Activated naive CD8-positive, alpha-beta T cell treated with anti-CD3 and anti-CD28 coated beads, Interleukin-2, amount 10 ng/mL, durations not matched to agents 7 days and 5 days (primary cell): ENCODE data around the gene COMTD1. TPM values are rescaled to one million over a fixed set of nuclear protein-coding genes. Genes with fewer than 3 reads are reported as not detected.
"Not testable (repeated sequence)": the region's sequence is repeated elsewhere in the genome, so short reads cannot be mapped to it uniquely, and the experiment has no call there.

Experiments used
- ATAC-seq: fragments of 150-1000 bp; cut with Tn5 transposase; one replicate; pipeline ENCODE4 v1.10.0; 2021; ENCODE audit warnings: low read depth, moderate library complexity
- POLR2A ChIA-PET: fragments of 350-600 bp; sonication (Branson Sonifier 250); formaldehyde crosslinking; loops from one replicate; lab custom pipeline; 2021; ENCODE audit warnings: antibody characterized with exemption; lab: Charles Lee
- DNase-seq: peaks from one replicate; pipeline ENCODE4 v3.0.0; 2021
- H3K27ac Mint-ChIP-seq: one replicate; pipeline ENCODE4 v1.8.0; 2022; ENCODE audit warnings: mild to moderate bottlenecking, mixed read lengths
- H3K27me3 Mint-ChIP-seq: one replicate; pipeline ENCODE4 v1.8.0; 2022; ENCODE audit warnings: mild to moderate bottlenecking, moderate library complexity, mixed read lengths
- H3K36me3 Mint-ChIP-seq: one replicate; pipeline ENCODE4 v1.8.0; 2021; ENCODE audit warnings: mild to moderate bottlenecking, mixed read lengths
- H3K4me1 Mint-ChIP-seq: one replicate; pipeline ENCODE4 v1.8.0; 2021; ENCODE audit warnings: mixed read lengths
- H3K4me3 Mint-ChIP-seq: one replicate; pipeline ENCODE4 v1.8.0; 2022; ENCODE audit warnings: mild to moderate bottlenecking, moderate library complexity, mixed read lengths
- H3K9me3 Mint-ChIP-seq: one replicate; pipeline ENCODE4 v1.8.0; 2021; ENCODE audit warnings: mixed read lengths
- total RNA-seq, 2 experiments: library from RNA; stranded (reverse); gene quantifications; one replicate each; pipeline ENCODE4 v1.2.3, GENCODE V29; 2021

The COMTD1 gene
- total RNA-seq, 2 experiments from 2014 or later, result 40.8 to 42.3 TPM

GRCh38 chr10:75228278-75228677, 7.5 kb downstream of the COMTD1 start:
- POLR2A ChIA-PET, result interaction anchor here (1.3 kb wide), 1 partner anchor 17 kb away, joined by 7 read pairs; the partner anchor contains the start of gene VDAC2
- no peaks in the 10 kb centered on the region for H3K27me3 Mint-ChIP-seq
- no peak for ATAC-seq
- peaks cover 44% of the 10 kb centered on the region for H3K4me1 Mint-ChIP-seq
- no peak for DNase-seq
- H3K9me3 Mint-ChIP-seq, result no peaks in the 10 kb centered on the region
- no peak overlapping the region for H3K4me3 Mint-ChIP-seq
- peak overlapping the region; percentile 77 for H3K27ac Mint-ChIP-seq
- peaks cover 33% of the 10 kb centered on the region for H3K36me3 Mint-ChIP-seq

GRCh38 chr10:75226656-75227055, 9.1 kb downstream of the COMTD1 start:
- Mint-ChIP-seq H3K4me1 (peaks cover 41% of the 10 kb centered on the region), H3K27ac (no peak overlapping the region), H3K36me3 (peaks cover 32% of the 10 kb centered on the region), H3K4me3 (no peak overlapping the region), H3K9me3 (no peaks in the 10 kb centered on the region), H3K27me3 (no peaks in the 10 kb centered on the region)
- POLR2A ChIA-PET, result interaction anchor here (1.1 kb wide), 1 partner anchor 16 kb away, joined by 4 read pairs; the partner anchor contains the start of gene VDAC2
- DNase-seq (no peak), ATAC-seq (no peak)

DNA sequence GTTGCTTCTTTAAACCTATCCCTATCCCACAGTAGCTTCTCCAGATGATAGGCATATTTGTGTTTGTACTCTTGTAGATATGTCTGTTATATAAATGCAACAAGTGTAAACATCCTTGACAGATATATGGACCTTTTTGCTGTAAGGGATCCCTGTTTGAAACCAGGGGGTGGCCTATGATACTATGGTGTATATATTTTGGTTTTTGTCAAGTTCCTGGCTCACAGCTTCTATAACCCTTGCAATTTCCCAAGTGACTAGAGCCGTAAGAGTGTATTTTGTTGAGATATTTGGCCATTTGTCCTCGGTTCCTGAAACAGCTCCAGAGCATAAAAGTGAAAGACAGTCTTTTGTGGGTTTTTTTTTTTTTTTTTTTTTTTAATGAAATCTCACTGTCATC, 9.7 kb downstream of the COMTD1 start:
- ATAC-seq, result no peak

GRCh38 chr10:75223507-75223906, 12.2 kb downstream of the COMTD1 start:
- Mint-ChIP-seq H3K4me1 (peaks cover 32% of the 10 kb centered on the region), H3K9me3 (no peaks in the 10 kb centered on the region), H3K27ac (peak overlapping the region; percentile 31), H3K4me3 (no peak overlapping the region), H3K36me3 (peaks cover 26% of the 10 kb centered on the region), H3K27me3 (no peaks in the 10 kb centered on the region)
- ATAC-seq (no peak), DNase-seq (no peak)
- POLR2A ChIA-PET, result interaction anchor here (0.9 to 1.3 kb wide), 3 partner anchors 9 to 112 kb away, joined by 3 to 6 read pairs (median 3); partner anchors contain the start of genes SAMD8 and VDAC2

More for the DNA sequence above, 9.7 kb downstream of the COMTD1 start:
- Mint-ChIP-seq H3K9me3 (no peaks in the 10 kb centered on the region), H3K27ac (no peak overlapping the region), H3K4me1 (peaks cover 43% of the 10 kb centered on the region), H3K27me3 (no peaks in the 10 kb centered on the region), H3K4me3 (no peak overlapping the region), H3K36me3 (peaks cover 30% of the 10 kb centered on the region)
- no peak for DNase-seq
- POLR2A ChIA-PET, result interaction anchor here (0.6 to 2.1 kb wide), 4 partner anchors 15 to 1377 kb away, joined by 3 to 8 read pairs (median 4); partner anchors contain the start of gene VDAC2

DNA sequence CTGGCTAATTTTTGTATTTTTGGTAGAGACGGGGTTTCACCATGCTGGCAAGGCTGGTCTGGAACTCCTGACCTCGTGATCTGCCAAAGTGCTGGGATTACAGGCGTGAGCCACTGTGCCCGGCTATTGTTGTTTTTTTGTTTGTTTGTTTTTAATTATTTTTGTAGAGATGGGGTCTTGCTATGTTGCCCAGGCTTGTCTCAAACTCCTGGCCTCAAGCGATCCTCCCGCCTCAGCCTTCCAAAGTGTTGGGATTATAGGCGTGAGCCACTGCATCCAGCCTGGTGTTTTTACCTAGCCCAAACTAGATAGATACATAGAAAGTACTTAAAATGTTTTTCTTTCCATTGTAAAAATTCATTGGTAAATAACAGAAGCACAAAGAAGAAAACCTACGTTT, 14.3 kb downstream of the COMTD1 start:
- H3K4me3 Mint-ChIP-seq, ATAC-seq, H3K27me3 Mint-ChIP-seq, H3K27ac Mint-ChIP-seq, DNase-seq, H3K9me3 Mint-ChIP-seq: not testable (repeated sequence)
- Mint-ChIP-seq H3K36me3 (peaks cover 28% of the 10 kb centered on the region), H3K4me1 (peaks cover 35% of the 10 kb centered on the region)
- POLR2A ChIA-PET, result interaction anchor here (1.1 kb wide), 1 partner anchor 10 kb away, joined by 3 read pairs; the partner anchor contains the start of gene VDAC2

DNA sequence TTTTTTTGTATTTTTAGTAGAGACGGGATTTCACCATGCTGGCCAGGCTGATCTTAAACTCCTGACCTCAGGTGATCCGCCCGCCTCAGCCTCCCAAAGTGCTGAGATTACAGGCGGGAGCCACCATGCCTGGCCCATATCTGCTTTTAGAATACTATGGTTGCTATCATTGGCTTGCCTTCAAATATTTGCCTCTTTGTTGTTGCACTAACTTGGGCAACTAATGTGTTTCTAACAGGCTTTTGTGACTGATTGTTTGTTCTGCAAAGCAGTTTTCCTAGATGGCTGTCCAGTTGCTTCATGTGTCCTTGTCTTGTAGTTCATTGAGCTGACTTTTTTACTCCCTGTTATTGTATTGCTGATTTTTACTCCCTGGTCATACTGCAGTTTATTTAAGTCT, 15.5 kb downstream of the COMTD1 start:
- POLR2A ChIA-PET, result no interaction called here
- H3K4me1 Mint-ChIP-seq, result peaks cover 38% of the 10 kb centered on the region
- ATAC-seq (no peak), DNase-seq (no peak)
- H3K9me3 Mint-ChIP-seq, result no peaks in the 10 kb centered on the region
- H3K27ac Mint-ChIP-seq, result no peak overlapping the region
- H3K36me3 Mint-ChIP-seq, result peaks cover 28% of the 10 kb centered on the region
- no peak overlapping the region for H3K4me3 Mint-ChIP-seq
- no peaks in the 10 kb centered on the region for H3K27me3 Mint-ChIP-seq

- Mint-ChIP-seq H3K36me3 (peaks cover 24% of the 10 kb centered on the region), H3K9me3 (no peaks in the 10 kb centered on the region), H3K4me1 (peaks cover 42% of the 10 kb centered on the region), H3K4me3 (peak overlapping the region; percentile 100), H3K27ac (no peak overlapping the region), H3K27me3 (no peaks in the 10 kb centered on the region)
- DNase-seq, result no peak
- ATAC-seq, result no peak
- POLR2A ChIA-PET, result interaction anchor here (4.6 kb wide), 1 partner anchor 21 kb away, joined by 97 read pairs; the partner anchor contains the start of gene COMTD1
These were observed 23.4 kb downstream of the COMTD1 start for GRCh38 chr10:75212343-75212742.

DNA sequence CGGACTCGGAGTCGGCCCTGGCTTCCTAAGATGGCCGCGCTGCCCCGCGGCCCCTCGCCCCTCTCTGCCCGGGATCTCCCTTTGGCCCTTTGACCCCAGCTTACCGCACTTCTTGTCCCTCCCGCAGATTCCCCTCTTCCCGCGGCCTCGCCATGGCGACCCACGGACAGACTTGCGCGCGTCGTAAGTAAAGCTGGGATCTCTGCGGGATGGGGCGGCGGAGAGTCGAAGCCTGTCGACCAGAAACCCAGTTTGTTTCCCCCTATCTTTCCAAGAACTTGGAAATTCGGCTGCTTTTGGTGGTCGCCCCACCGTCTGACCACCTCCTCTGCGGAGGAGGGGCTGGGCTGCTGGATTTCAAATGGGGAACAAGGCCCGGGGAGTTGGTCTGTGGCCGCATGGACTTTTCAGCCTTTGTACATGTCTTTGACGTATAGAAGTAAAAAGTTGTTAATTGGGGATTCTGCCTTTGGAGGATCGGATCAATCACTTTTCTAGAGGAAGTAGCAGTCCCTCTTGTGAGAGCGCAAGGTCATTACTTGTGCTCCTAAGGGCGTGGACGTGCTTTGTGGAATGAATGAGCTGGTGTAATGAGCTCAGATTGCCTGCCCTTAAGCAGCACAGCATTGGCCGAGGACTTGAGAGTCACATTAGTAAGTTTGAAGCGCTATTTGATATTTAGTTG, 24.6 kb downstream of the COMTD1 start:
- POLR2A ChIA-PET, result interaction anchor here (0.6 to 4.6 kb wide), 16 partner anchors 8 to 1021 kb away, joined by 3 to 97 read pairs (median 6); partner anchors contain the start of genes COMTD1 and SAMD8
- no peaks in the 10 kb centered on the region for H3K27me3 Mint-ChIP-seq
- peak overlapping the region; percentile 100 for H3K4me3 Mint-ChIP-seq
- ATAC-seq, result no peak
- H3K27ac Mint-ChIP-seq, result peak overlapping the region; percentile 100
- no peak for DNase-seq
- peaks cover 22% of the 10 kb centered on the region for H3K36me3 Mint-ChIP-seq
- H3K4me1 Mint-ChIP-seq, result peaks cover 35% of the 10 kb centered on the region
- no peaks in the 10 kb centered on the region for H3K9me3 Mint-ChIP-seq

DNA sequence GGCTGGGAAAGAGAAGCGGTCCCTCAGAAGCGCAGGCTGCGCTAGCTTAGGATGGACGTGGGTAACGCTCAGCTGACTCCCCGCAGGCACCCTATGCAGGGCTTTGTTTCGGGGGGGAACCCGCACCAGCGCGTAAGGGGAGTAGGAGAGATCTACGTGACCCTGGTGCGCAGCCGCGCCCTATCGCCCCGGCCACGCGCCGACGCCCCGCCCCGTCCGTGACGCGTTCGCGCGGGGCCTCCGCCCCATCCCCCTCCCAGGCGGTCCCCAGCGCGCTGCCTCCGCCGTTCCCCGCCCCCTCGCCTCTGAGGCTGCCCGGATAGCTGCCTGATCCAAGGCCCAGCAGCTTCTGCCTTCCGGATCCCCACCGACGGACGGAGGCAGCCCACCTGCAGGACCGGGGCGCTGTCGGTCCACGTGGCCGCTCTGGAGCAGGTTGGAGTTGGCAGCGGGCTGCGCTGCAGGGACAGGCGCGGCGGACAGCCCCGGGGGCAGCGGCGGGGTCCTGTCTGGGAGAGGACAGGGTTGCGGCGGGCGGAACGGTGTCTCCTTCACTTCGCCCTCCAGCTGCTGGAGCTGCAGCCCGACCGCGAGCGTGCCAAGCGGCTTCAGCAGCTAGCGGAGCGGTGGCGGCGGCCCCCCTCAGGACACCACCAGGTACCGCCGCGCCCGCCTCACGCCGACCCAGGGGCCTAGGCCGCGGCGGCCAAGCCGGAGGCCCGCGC, 25.3 kb downstream of the COMTD1 start, which contains the start of gene VDAC2:
Gene VDAC2, plus strand, starts transcription at position 515 of the 725 bp plus-strand sequence. CDS start 363 bp downstream, outside the sequence.
- Mint-ChIP-seq H3K27ac (peak within 1 kb of the TSS; percentile 100), H3K36me3 (peaks cover 19% of the 10 kb centered on the region), H3K4me3 (peak within 1 kb of the TSS; percentile 100), H3K9me3 (no peaks in the 10 kb centered on the region), H3K4me1 (peaks cover 34% of the 10 kb centered on the region), H3K27me3 (no peaks in the 10 kb centered on the region)
- POLR2A ChIA-PET, result interaction anchor here (0.5 to 4.6 kb wide), 21 partner anchors 9 to 1041 kb away, joined by 3 to 97 read pairs (median 5); partner anchors contain the start of genes COMTD1 and SAMD8
- ATAC-seq, result peak; percentile 84
- DNase-seq, result peak; percentile 99

- H3K9me3 Mint-ChIP-seq, result no peaks in the 10 kb centered on the region
- DNase-seq (peak; percentile 78), ATAC-seq (peak; percentile 78)
- peak overlapping the region; percentile 100 for H3K4me3 Mint-ChIP-seq
- peak overlapping the region; percentile 100 for H3K27ac Mint-ChIP-seq
- H3K4me1 Mint-ChIP-seq, result peaks cover 33% of the 10 kb centered on the region
- H3K36me3 Mint-ChIP-seq, result peaks cover 19% of the 10 kb centered on the region
- POLR2A ChIA-PET, result interaction anchor here (0.5 to 4.6 kb wide), 15 partner anchors 9 to 1041 kb away, joined by 3 to 97 read pairs (median 5); partner anchors contain the start of genes COMTD1 and SAMD8
- no peaks in the 10 kb centered on the region for H3K27me3 Mint-ChIP-seq
These were observed 25.9 kb downstream of the COMTD1 start for GRCh38 chr10:75209921-75210281.

- ATAC-seq, result no peak
- Mint-ChIP-seq H3K9me3 (no peaks in the 10 kb centered on the region), H3K27ac (peak overlapping the region; percentile 100), H3K36me3 (peaks cover 19% of the 10 kb centered on the region), H3K27me3 (no peaks in the 10 kb centered on the region), H3K4me1 (peaks cover 32% of the 10 kb centered on the region), H3K4me3 (peak overlapping the region; percentile 100)
- POLR2A ChIA-PET, result interaction anchor here (0.5 to 4.6 kb wide), 13 partner anchors 9 to 98 kb away, joined by 3 to 97 read pairs (median 6); partner anchors contain the start of genes COMTD1 and SAMD8
- no peak for DNase-seq
These were observed 26.5 kb downstream of the COMTD1 start for GRCh38 chr10:75209086-75209920.

DNA sequence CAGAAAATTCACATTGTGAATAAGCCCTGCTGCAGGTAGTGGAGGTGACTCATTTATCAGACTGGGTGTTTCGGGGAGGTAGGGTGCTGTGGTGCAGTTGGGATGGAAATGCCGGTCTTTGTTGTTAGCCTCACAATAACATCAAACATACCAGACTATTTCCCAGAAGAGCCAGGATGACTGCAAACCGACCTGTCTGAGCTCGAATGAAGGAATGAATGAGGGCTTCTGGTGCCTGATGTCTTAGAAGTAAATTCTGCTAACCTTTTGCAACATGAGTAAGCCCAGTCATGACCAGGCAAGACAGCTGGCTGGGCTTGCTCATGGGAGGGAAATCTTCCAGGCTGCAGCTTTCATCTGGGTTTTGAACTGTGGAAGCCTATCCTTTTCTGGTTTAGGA, 27.6 kb downstream of the COMTD1 start:
- Mint-ChIP-seq H3K27me3 (no peaks in the 10 kb centered on the region), H3K27ac (peak overlapping the region; percentile 75), H3K9me3 (no peaks in the 10 kb centered on the region), H3K4me3 (no peak overlapping the region), H3K4me1 (peaks cover 28% of the 10 kb centered on the region), H3K36me3 (peaks cover 14% of the 10 kb centered on the region)
- no peak for DNase-seq
- no peak for ATAC-seq
- POLR2A ChIA-PET, result no interaction called here
